ENCODE results near the gene KLRC4. TPM values are rescaled to one million over a fixed set of nuclear protein-coding genes. Genes with fewer than 3 reads are reported as not detected.

The KLRC4 gene
- total and polyA plus RNA-seq, 2 donors (not counting 1 experiment from before 2014, with no cell fraction given) = not detected

DNA sequence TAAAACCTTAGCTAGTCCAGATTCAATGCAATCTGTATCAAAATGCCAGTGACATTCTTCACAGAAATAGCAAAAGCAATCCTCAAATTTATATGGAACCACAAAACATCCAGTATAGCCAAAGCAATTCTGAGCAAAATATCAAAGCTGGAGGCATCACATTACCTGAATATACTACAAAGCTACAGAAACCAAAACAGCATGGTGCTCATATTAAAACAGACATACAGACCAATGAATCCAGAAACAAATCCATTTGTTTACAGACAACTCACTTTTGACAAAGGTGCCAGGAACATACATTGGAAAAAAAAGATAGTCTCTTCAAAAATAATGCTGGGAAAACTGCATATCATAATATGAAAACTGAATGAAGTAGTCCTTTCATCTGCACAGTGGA, 4.8 kb downstream of the KLRC4 start:
- Histone ChIP-seq H3K27me3 (ENCODE audit: control insufficient read depth, insufficient read depth, low read length) (no peaks in the 10 kb centered on the region), H3K9me3 (ENCODE audit: control insufficient read depth, insufficient read depth, low read depth, low read length) (no peaks in the 10 kb centered on the region), H3K9ac (ENCODE audit: insufficient read depth, low read length) (no peak overlapping the region), H3K4me3 (replicated peaks in 1 of 4; ENCODE audit: control extremely low read depth in 1 of 4, insufficient read depth in 1 of 4, low read depth in 3 of 4, low read length in 4 of 4) (no peak overlapping the region), H3K4me2 (ENCODE audit: extremely low read depth, insufficient read depth, low read length) (no peak overlapping the region), H2AFZ (ENCODE audit: low read length) (no peak overlapping the region), H3K27ac (ENCODE audit: insufficient read depth, low read length) (no peak overlapping the region), H3K4me1 (ENCODE audit: control insufficient read depth, extremely low read depth, insufficient read depth, low read length) (no peaks in the 10 kb centered on the region), H3K79me2 (ENCODE audit: control insufficient read depth, insufficient read depth, low read length) (no peaks in the 10 kb centered on the region), H3K36me3 (ENCODE audit: control insufficient read depth, insufficient read depth, low read length) (no peaks in the 10 kb centered on the region), H4K20me1 (ENCODE audit: control insufficient read depth, extremely low read depth, insufficient read depth, low read length) (no peaks in the 10 kb centered on the region)
- DNase-seq (ENCODE audit: low read depth in 2 of 2) = no peak
- TF ChIP-seq EZH2 (IDR thresholded peaks at IDR 0.05; ENCODE audit: low read length, missing control alignments) = no peak
- TF ChIP-seq, protein P1, sequence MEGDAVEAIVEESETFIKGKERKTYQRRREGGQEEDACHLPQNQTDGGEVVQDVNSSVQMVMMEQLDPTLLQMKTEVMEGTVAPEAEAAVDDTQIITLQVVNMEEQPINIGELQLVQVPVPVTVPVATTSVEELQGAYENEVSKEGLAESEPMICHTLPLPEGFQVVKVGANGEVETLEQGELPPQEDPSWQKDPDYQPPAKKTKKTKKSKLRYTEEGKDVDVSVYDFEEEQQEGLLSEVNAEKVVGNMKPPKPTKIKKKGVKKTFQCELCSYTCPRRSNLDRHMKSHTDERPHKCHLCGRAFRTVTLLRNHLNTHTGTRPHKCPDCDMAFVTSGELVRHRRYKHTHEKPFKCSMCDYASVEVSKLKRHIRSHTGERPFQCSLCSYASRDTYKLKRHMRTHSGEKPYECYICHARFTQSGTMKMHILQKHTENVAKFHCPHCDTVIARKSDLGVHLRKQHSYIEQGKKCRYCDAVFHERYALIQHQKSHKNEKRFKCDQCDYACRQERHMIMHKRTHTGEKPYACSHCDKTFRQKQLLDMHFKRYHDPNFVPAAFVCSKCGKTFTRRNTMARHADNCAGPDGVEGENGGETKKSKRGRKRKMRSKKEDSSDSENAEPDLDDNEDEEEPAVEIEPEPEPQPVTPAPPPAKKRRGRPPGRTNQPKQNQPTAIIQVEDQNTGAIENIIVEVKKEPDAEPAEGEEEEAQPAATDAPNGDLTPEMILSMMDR (conservative IDR thresholded peaks at IDR 0.05 in 1 of 2, IDR thresholded peaks at IDR 0.05 in 1 of 2; ENCODE audit: low read depth in 1 of 2, low read length in 2 of 2) = no peak

DNA sequence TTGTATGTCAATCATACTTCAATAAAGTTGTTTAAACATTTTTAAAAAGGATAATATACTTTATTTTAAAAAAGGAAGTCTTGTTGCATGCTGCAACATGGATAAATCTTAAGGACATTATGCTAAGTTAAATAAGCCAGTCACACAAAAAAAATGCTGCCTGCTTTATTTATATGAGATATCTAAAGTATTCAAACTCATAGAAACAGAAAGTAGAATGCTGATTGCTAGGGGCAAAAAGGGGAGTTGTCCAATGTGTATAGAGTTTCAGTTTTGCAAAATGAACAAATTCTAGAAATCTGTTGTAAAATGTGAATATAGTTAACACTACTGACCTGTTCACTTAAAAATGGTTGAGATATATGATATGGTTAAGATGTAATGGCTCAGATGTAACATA, 8.7 kb downstream of the KLRC4 start:
- no peak overlapping the region for H3K4me2 ChIP-seq (ENCODE audit: extremely low read depth, insufficient read depth, low read length)
- H3K9ac ChIP-seq (ENCODE audit: insufficient read depth, low read length) = no peak overlapping the region
- no peak overlapping the region for H3K27ac ChIP-seq (ENCODE audit: insufficient read depth, low read length)
- no peaks in the 10 kb centered on the region for H3K4me1 ChIP-seq (ENCODE audit: control insufficient read depth, extremely low read depth, insufficient read depth, low read length)
- no peak overlapping the region for H3K4me3 ChIP-seq (replicated peaks in 1 of 4; ENCODE audit: control extremely low read depth in 1 of 4, insufficient read depth in 1 of 4, low read depth in 3 of 4, low read length in 4 of 4)
- H4K20me1 ChIP-seq (ENCODE audit: control insufficient read depth, extremely low read depth, insufficient read depth, low read length) = no peaks in the 10 kb centered on the region
- no peak for DNase-seq (ENCODE audit: low read depth in 2 of 2)
- no peak for TF ChIP-seq EZH2 (IDR thresholded peaks at IDR 0.05; ENCODE audit: low read length, missing control alignments)
- TF ChIP-seq, protein P1 (conservative IDR thresholded peaks at IDR 0.05 in 1 of 2, IDR thresholded peaks at IDR 0.05 in 1 of 2; ENCODE audit: low read depth in 1 of 2, low read length in 2 of 2) = no peak
- H3K79me2 ChIP-seq (ENCODE audit: control insufficient read depth, insufficient read depth, low read length) = no peaks in the 10 kb centered on the region
- no peaks in the 10 kb centered on the region for H3K27me3 ChIP-seq (ENCODE audit: control insufficient read depth, insufficient read depth, low read length)
- no peak overlapping the region for H2AFZ ChIP-seq (ENCODE audit: low read length)
- no peaks in the 10 kb centered on the region for H3K36me3 ChIP-seq (ENCODE audit: control insufficient read depth, insufficient read depth, low read length)
- H3K9me3 ChIP-seq (ENCODE audit: control insufficient read depth, insufficient read depth, low read depth, low read length) = no peaks in the 10 kb centered on the region

DNA sequence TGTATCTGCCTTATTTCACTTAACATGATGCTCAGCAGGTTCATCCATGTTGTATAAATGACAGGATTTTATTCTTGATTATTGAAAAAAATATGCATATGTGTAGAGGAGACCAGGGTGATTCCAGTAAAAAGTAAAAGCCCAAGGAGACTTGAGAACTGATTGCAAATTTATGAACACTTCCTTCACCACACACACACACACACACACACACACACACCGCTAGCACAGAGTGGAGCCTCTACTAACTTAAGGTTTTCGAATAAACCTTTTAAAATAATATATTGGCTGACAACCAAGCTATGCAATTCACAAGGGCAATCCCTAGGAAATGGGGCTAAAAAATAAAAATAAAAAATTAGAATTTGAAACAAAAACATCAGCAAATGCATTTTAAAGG, 11.4 kb downstream of the KLRC4 start:
- DNase-seq (ENCODE audit: low read depth in 2 of 2) = no peak
- Histone ChIP-seq H3K27me3 (ENCODE audit: control insufficient read depth, insufficient read depth, low read length) (no peaks in the 10 kb centered on the region), H3K27ac (ENCODE audit: insufficient read depth, low read length) (no peak overlapping the region), H3K4me3 (replicated peaks in 1 of 4; ENCODE audit: control extremely low read depth in 1 of 4, insufficient read depth in 1 of 4, low read depth in 3 of 4, low read length in 4 of 4) (no peak overlapping the region), H3K9me3 (ENCODE audit: control insufficient read depth, insufficient read depth, low read depth, low read length) (no peaks in the 10 kb centered on the region), H4K20me1 (ENCODE audit: control insufficient read depth, extremely low read depth, insufficient read depth, low read length) (no peaks in the 10 kb centered on the region), H3K4me2 (ENCODE audit: extremely low read depth, insufficient read depth, low read length) (no peak overlapping the region), H3K4me1 (ENCODE audit: control insufficient read depth, extremely low read depth, insufficient read depth, low read length) (no peaks in the 10 kb centered on the region), H2AFZ (ENCODE audit: low read length) (no peak overlapping the region), H3K36me3 (ENCODE audit: control insufficient read depth, insufficient read depth, low read length) (no peaks in the 10 kb centered on the region), H3K9ac (ENCODE audit: insufficient read depth, low read length) (no peak overlapping the region), H3K79me2 (ENCODE audit: control insufficient read depth, insufficient read depth, low read length) (no peaks in the 10 kb centered on the region)
- TF ChIP-seq, protein P1 (conservative IDR thresholded peaks at IDR 0.05 in 1 of 2, IDR thresholded peaks at IDR 0.05 in 1 of 2; ENCODE audit: low read depth in 1 of 2, low read length in 2 of 2) = no peak
- TF ChIP-seq EZH2 (IDR thresholded peaks at IDR 0.05; ENCODE audit: low read length, missing control alignments) = no peak

Measured in fibroblast of lung (primary cell).